Measurements from ENCODE around the gene RGS19.
A peak's percentile ranks its signal among the peaks of the same experiment; 100 is the strongest.
"Not testable (repeated sequence)": the region's sequence is repeated elsewhere in the genome, so short reads cannot be mapped to it uniquely, and the experiment has no call there.

The RGS19 gene

GRCh38 chr20:64079273-64080012 is at the start of gene RGS19:
Gene RGS19, minus strand, starts transcription at chr20:64079518. Its CDS starts 2,632 bp downstream, at chr20:64076886.
- DNase-seq, result peak; percentile 71 to 77

- DNase-seq, result not testable (repeated sequence)
Observed at GRCh38 chr20:64123517-64123916, 44.2 kb upstream of the RGS19 start.

- not testable (repeated sequence) for DNase-seq
Observed at GRCh38 chr20:64122927-64123326, 43.6 kb upstream of the RGS19 start.

- DNase-seq, result no peak
Observed at GRCh38 chr20:64121586-64121985, 42.3 kb upstream of the RGS19 start.

GRCh38 chr20:64119681-64120341 is 40.5 kb upstream of the RGS19 start:
- DNase-seq, result peak in 1 of 2 experiments; percentile 19

- no peak for DNase-seq
Observed at GRCh38 chr20:64119301-64119680, 40.0 kb upstream of the RGS19 start.

GRCh38 chr20:64117432-64117777 is 38.1 kb upstream of the RGS19 start:
- DNase-seq, result not testable (repeated sequence)

GRCh38 chr20:64116541-64117431 is 37.5 kb upstream of the RGS19 start:
- DNase-seq, result no peak

- DNase-seq, result no peak
Observed at GRCh38 chr20:64116016-64116415, 36.7 kb upstream of the RGS19 start.

- DNase-seq, result no peak
Observed at GRCh38 chr20:64115171-64115911, 36.0 kb upstream of the RGS19 start.

GRCh38 chr20:64114356-64114971 is 35.1 kb upstream of the RGS19 start:
- DNase-seq, result no peak

- DNase-seq, result no peak
Observed at GRCh38 chr20:64113796-64114355, 34.6 kb upstream of the RGS19 start.

- no peak for DNase-seq
Observed at GRCh38 chr20:64113444-64113775, 34.1 kb upstream of the RGS19 start.

- DNase-seq, result no peak
Observed at GRCh38 chr20:64112691-64113443, 33.5 kb upstream of the RGS19 start.

- DNase-seq, result no peak
Observed at GRCh38 chr20:64111841-64112641, 32.7 kb upstream of the RGS19 start.

- no peak for DNase-seq
Observed at GRCh38 chr20:64110411-64111068, 31.2 kb upstream of the RGS19 start.

GRCh38 chr20:64109831-64110391 is 30.6 kb upstream of the RGS19 start:
- DNase-seq, result no peak

GRCh38 chr20:64108731-64109681 is 29.7 kb upstream of the RGS19 start:
- no peak for DNase-seq

Measured in activated CD4-positive, alpha-beta T cell treated with anti-CD3 and anti-CD28 coated beads, Interleukin-2, amount 50 U/mL, for 48 hours (primary cell).